Measurements from ENCODE around the gene DDX56. TPM values are rescaled to one million over a fixed set of nuclear protein-coding genes. Genes with fewer than 3 reads are reported as not detected.

DDX56 gene
- total and polyA plus RNA-seq, 2 of the 13 experiments (the other 11 are each of a cell fraction or from before 2014, with no cell fraction given), result 82.6 to 120 TPM

DNA sequence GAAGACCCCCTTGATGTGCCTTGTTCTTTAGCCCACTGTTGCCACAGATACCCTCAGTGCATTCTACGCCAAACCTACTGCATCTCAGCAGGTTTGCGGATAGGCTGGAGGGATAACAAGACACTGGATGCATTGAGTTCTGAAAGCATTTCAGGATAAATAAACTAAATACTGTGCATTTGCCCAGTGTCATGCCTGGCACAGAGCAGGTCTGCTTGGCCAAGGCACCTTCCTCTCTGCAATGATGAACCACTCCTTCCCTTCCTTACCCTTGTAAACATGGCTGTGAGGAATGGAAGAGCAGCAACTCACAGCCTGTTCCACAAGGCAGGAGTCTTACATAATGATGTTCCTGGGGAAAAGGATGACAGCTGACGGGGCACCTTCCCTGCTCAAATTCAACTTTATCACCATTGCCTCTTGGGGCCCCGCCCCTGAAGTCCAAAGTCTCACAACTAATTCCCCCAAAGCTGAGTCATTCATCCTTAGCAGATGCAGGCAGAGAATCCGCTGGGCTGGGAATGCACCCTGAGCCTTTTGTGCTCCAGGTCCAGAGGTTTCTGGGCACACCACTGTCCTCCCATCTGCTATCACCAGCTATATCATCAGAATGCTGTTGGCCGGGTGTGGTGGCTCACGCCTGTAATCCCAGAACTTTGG, 11.6 kb downstream of the DDX56 start (continued):
- TF ChIP-seq YEATS2 (CRISPR knock-in tag; IDR thresholded peaks at IDR 0.05; ENCODE audit: borderline replicate concordance), result peak; percentile 55; the same call in 1 of the 2 replicates

DNA sequence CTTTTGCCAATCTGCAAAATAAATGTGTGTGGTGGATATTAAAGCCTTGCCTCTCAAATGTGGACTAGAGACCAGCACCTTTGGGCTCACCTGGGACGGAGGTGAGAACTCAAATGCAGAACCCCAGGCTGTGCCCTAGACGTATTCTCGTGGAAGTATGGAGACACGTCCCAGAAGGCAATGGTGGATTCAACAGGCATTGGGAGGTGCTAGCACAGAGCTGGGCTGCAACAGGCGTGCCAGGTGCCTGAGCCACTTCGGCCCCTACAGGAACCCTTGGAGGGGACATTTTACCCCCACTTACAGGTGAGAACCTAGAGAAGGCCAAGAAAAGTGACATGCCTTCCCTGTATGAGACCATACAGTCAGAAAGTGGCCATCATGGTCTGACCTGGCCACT, 12.2 kb downstream of the DDX56 start:
- POLR2A ChIA-PET, result interaction anchor here (1.2 to 3.7 kb wide), 4 partner anchors 12 to 287 kb away, joined by 3 to 27 read pairs (median 16); partner anchors contain the start of genes DDX56, NPC1L1 and TMED4
- TF ChIP-seq PHF20 (CRISPR knock-in tag; IDR thresholded peaks at IDR 0.05) (no peak), GATAD1 (CRISPR knock-in tag; IDR thresholded peaks at IDR 0.05) (no peak), ZNF703 (CRISPR knock-in tag; IDR thresholded peaks at IDR 0.05; ENCODE audit: borderline replicate concordance) (0 out of 2 replicates have a peak, but pooled peaks have one; percentile 26), SSRP1 (CRISPR knock-in tag; IDR thresholded peaks at IDR 0.05) (0 out of 2 replicates have a peak, but pooled peaks have one; percentile 13), HDAC2 (CRISPR knock-in tag; IDR thresholded peaks at IDR 0.05) (no peak), NRL (CRISPR knock-in tag; IDR thresholded peaks at IDR 0.05; ENCODE audit: borderline replicate concordance) (0 out of 2 replicates have a peak, but pooled peaks have one; percentile 34), ZBTB7A (CRISPR knock-in tag; IDR thresholded peaks at IDR 0.05) (no peak), ZNF644 (CRISPR knock-in tag; IDR thresholded peaks at IDR 0.05; ENCODE audit: low read depth) (no peak)
- TF ChIP-seq, protein P1, sequence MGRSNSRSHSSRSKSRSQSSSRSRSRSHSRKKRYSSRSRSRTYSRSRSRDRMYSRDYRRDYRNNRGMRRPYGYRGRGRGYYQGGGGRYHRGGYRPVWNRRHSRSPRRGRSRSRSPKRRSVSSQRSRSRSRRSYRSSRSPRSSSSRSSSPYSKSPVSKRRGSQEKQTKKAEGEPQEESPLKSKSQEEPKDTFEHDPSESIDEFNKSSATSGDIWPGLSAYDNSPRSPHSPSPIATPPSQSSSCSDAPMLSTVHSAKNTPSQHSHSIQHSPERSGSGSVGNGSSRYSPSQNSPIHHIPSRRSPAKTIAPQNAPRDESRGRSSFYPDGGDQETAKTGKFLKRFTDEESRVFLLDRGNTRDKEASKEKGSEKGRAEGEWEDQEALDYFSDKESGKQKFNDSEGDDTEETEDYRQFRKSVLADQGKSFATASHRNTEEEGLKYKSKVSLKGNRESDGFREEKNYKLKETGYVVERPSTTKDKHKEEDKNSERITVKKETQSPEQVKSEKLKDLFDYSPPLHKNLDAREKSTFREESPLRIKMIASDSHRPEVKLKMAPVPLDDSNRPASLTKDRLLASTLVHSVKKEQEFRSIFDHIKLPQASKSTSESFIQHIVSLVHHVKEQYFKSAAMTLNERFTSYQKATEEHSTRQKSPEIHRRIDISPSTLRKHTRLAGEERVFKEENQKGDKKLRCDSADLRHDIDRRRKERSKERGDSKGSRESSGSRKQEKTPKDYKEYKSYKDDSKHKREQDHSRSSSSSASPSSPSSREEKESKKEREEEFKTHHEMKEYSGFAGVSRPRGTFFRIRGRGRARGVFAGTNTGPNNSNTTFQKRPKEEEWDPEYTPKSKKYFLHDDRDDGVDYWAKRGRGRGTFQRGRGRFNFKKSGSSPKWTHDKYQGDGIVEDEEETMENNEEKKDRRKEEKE (IDR thresholded peaks at IDR 0.05), result no peak
- TF ChIP-seq, protein P2, sequence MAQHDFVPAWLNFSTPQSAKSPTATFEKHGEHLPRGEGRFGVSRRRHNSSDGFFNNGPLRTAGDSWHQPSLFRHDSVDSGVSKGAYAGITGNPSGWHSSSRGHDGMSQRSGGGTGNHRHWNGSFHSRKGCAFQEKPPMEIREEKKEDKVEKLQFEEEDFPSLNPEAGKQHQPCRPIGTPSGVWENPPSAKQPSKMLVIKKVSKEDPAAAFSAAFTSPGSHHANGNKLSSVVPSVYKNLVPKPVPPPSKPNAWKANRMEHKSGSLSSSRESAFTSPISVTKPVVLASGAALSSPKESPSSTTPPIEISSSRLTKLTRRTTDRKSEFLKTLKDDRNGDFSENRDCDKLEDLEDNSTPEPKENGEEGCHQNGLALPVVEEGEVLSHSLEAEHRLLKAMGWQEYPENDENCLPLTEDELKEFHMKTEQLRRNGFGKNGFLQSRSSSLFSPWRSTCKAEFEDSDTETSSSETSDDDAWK (CRISPR knock-in tag; IDR thresholded peaks at IDR 0.05), result no peak
- TF ChIP-seq, protein P3, sequence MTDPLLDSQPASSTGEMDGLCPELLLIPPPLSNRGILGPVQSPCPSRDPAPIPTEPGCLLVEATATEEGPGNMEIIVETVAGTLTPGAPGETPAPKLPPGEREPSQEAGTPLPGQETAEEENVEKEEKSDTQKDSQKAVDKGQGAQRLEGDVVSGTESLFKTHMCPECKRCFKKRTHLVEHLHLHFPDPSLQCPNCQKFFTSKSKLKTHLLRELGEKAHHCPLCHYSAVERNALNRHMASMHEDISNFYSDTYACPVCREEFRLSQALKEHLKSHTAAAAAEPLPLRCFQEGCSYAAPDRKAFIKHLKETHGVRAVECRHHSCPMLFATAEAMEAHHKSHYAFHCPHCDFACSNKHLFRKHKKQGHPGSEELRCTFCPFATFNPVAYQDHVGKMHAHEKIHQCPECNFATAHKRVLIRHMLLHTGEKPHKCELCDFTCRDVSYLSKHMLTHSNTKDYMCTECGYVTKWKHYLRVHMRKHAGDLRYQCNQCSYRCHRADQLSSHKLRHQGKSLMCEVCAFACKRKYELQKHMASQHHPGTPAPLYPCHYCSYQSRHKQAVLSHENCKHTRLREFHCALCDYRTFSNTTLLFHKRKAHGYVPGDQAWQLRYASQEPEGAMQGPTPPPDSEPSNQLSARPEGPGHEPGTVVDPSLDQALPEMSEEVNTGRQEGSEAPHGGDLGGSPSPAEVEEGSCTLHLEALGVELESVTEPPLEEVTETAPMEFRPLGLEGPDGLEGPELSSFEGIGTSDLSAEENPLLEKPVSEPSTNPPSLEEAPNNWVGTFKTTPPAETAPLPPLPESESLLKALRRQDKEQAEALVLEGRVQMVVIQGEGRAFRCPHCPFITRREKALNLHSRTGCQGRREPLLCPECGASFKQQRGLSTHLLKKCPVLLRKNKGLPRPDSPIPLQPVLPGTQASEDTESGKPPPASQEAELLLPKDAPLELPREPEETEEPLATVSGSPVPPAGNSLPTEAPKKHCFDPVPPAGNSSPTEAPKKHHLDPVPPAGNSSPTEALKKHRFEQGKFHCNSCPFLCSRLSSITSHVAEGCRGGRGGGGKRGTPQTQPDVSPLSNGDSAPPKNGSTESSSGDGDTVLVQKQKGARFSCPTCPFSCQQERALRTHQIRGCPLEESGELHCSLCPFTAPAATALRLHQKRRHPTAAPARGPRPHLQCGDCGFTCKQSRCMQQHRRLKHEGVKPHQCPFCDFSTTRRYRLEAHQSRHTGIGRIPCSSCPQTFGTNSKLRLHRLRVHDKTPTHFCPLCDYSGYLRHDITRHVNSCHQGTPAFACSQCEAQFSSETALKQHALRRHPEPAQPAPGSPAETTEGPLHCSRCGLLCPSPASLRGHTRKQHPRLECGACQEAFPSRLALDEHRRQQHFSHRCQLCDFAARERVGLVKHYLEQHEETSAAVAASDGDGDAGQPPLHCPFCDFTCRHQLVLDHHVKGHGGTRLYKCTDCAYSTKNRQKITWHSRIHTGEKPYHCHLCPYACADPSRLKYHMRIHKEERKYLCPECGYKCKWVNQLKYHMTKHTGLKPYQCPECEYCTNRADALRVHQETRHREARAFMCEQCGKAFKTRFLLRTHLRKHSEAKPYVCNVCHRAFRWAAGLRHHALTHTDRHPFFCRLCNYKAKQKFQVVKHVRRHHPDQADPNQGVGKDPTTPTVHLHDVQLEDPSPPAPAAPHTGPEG (CRISPR knock-in tag; IDR thresholded peaks at IDR 0.05), result no peak

More for the DNA sequence above, 12.2 kb downstream of the DDX56 start:
- Histone ChIP-seq H3K4me2 (ENCODE audit: low read depth, low read length) (0 out of 2 replicates have a peak overlapping the region, but pooled peaks have one; percentile 6), H3K27me3 (ENCODE audit: control insufficient read depth in 1 of 2, insufficient read depth in 2 of 2, low read length in 2 of 2) (no peaks in the 10 kb centered on the region), H4K20me1 (ENCODE audit: insufficient read depth, low read length) (no peaks in the 10 kb centered on the region; the same call in 1 of the 2 replicates), H3K4me1 (ENCODE audit: insufficient read depth, low read length) (peaks cover 40% of the 10 kb centered on the region), H3K9me3 (ENCODE audit: low read length) (no peaks in the 10 kb centered on the region), H3K9ac (ENCODE audit: insufficient read depth, low read depth, low read length) (no peak overlapping the region), H2AFZ (ENCODE audit: low read length) (no peak overlapping the region), H3K79me2 (ENCODE audit: insufficient read depth, low read length) (no peaks in the 10 kb centered on the region), H3K27ac (ENCODE audit: extremely low read length, insufficient read depth, low read length) (peak overlapping the region; percentile 49), H3K4me3 (replicated peaks in 1 of 3; ENCODE audit: insufficient read depth in 1 of 3, low read depth in 2 of 3, low read length in 3 of 3) (peak overlapping the region in 1 of 3 experiments; percentile 8; a peak in 1 of 6 replicates), H3K36me3 (replicated peaks in 1 of 2; ENCODE audit: control insufficient read depth in 1 of 2, insufficient read depth in 2 of 2, low read length in 2 of 2) (peaks cover 8 to 21% of the 10 kb centered on the region in 2 experiments)
- FAIRE-seq (no peak), DNase-seq (ENCODE audit: low spot score) (no peak), ATAC-seq (no peak; the same call in 2 of the 3 replicates)
- 100% methylated on average over 3 of the region's 6 CpGs for WGBS (ENCODE audit: low lambda C conversion rate)
- no TSS peak for BruUV-seq (replicated peaks)
- in situ Hi-C loops (cut with HindIII; ENCODE audit: extremely low pct_ligation_motif_present, low pct_unique_long_range_greater_than_20kb) (no loop called here), intact Hi-C loops (cut with micrococcal nuclease; ENCODE audit: unreplicated experiment) (no loop called here)
- CTCF ChIA-PET (ENCODE audit: low intra/inter-chr PET ratio, low total read pairs), result no interaction called here

All from HepG2 (cell line).